Skin epidermis (tissue), 12 donors: ENCODE measurements around the gene RGS2.
A peak's percentile ranks its signal among the peaks of the same experiment; 100 is the strongest.

Experiments
- H3K27ac ChIP-seq, 21 experiments: fragments of 200-600 bp; sonication (generic) in 11 of 21; one replicate each; pipeline ENCODE4 v1.5.0; 2020; ENCODE audit warnings: mild to moderate bottlenecking in 3 of 21, inconsistent platforms in 2 of 21, moderate library complexity in 2 of 21
- H3K4me3 ChIP-seq, 7 experiments: fragments of 200-600 bp; sonication (generic) in 2 of 7; one replicate each; pipeline ENCODE4 v1.5.0; 2020; ENCODE audit warnings: inconsistent platforms in 2 of 7, mild to moderate bottlenecking in 2 of 7, moderate library complexity in 1 of 7

Gene RGS2

GRCh38 chr1:192793983-192794767, 14.7 kb upstream of the RGS2 start:
- H3K27ac ChIP-seq, result no peak overlapping the region
- H3K4me3 ChIP-seq, result no peak overlapping the region

- H3K27ac ChIP-seq, result no peak overlapping the region
- H3K4me3 ChIP-seq, result no peak overlapping the region
These were observed 14.1 kb upstream of the RGS2 start for GRCh38 chr1:192794768-192795035.

- Histone ChIP-seq H3K4me3 (no peak overlapping the region), H3K27ac (no peak overlapping the region)
These were observed 12.8 kb upstream of the RGS2 start for GRCh38 chr1:192795916-192796618.

- H3K27ac ChIP-seq, result no peak overlapping the region
- H3K4me3 ChIP-seq, result no peak overlapping the region
These were observed 11.7 kb upstream of the RGS2 start for GRCh38 chr1:192797143-192797542.

- no peak overlapping the region for H3K4me3 ChIP-seq
- H3K27ac ChIP-seq, result no peak overlapping the region
These were observed 10.9 kb upstream of the RGS2 start for GRCh38 chr1:192797891-192798290.

GRCh38 chr1:192801451-192801850, 7.4 kb upstream of the RGS2 start:
- Histone ChIP-seq H3K4me3 (no peak overlapping the region), H3K27ac (no peak overlapping the region)

GRCh38 chr1:192802406-192802805, 6.4 kb upstream of the RGS2 start:
- Histone ChIP-seq H3K4me3 (no peak overlapping the region), H3K27ac (no peak overlapping the region)

- Histone ChIP-seq H3K4me3 (no peak overlapping the region), H3K27ac (no peak overlapping the region)
These were observed 5.3 kb upstream of the RGS2 start for GRCh38 chr1:192803501-192803900.

GRCh38 chr1:192805832-192806323, 3.0 kb upstream of the RGS2 start:
- Histone ChIP-seq H3K27ac (peak overlapping the region in 5 of 21 experiments; percentile 26 to 92 (median 85)), H3K4me3 (no peak overlapping the region)

- H3K27ac ChIP-seq, result peak overlapping the region in 19 of 21 experiments; percentile 37 to 94 (median 85)
- H3K4me3 ChIP-seq, result peak overlapping the region; percentile 3 to 77 (median 60)
These were observed 1.4 kb upstream of the RGS2 start for GRCh38 chr1:192807211-192808162.

- Histone ChIP-seq H3K4me3 (peak overlapping the region; percentile 54 to 77 (median 62)), H3K27ac (peak overlapping the region; percentile 13 to 94 (median 83))
These were observed 699 bp upstream of the RGS2 start for GRCh38 chr1:192808163-192808517.

- Histone ChIP-seq H3K4me3 (peak overlapping the region; percentile 54 to 77 (median 62)), H3K27ac (peak overlapping the region; percentile 29 to 94 (median 83))
These were observed 741 bp downstream of the RGS2 start for GRCh38 chr1:192809307-192810252.

- Histone ChIP-seq H3K4me3 (peak overlapping the region in 5 of 7 experiments; percentile 54 to 77 (median 62)), H3K27ac (peak overlapping the region in 14 of 21 experiments; percentile 21 to 94 (median 87))
These were observed 1.5 kb downstream of the RGS2 start for GRCh38 chr1:192810253-192810880.

GRCh38 chr1:192811006-192811405, 2.2 kb downstream of the RGS2 start:
- H3K27ac ChIP-seq, result peak overlapping the region in 6 of 21 experiments; percentile 4 to 94 (median 80)

GRCh38 chr1:192811594-192812239, 2.9 kb downstream of the RGS2 start:
- Histone ChIP-seq H3K4me3 (peak overlapping the region in 2 of 7 experiments; percentile 1 to 9), H3K27ac (peak overlapping the region in 4 of 21 experiments; percentile 26 to 94 (median 59))

More at GRCh38 chr1:192811006-192811405, 2.2 kb downstream of the RGS2 start:
- H3K4me3 ChIP-seq, result peak overlapping the region in 3 of 7 experiments; percentile 1 to 77 (median 60)

GRCh38 chr1:192812420-192813209, 3.8 kb downstream of the RGS2 start:
- Histone ChIP-seq H3K27ac (no peak overlapping the region), H3K4me3 (no peak overlapping the region)

- H3K4me3 ChIP-seq, result no peak overlapping the region
These were observed 6.0 kb downstream of the RGS2 start for GRCh38 chr1:192814805-192815204.

More at GRCh38 chr1:192814805-192815204, 6.0 kb downstream of the RGS2 start:
- no peak overlapping the region for H3K27ac ChIP-seq
